ENCODE measurements around the gene PRAMEF13. TPM values are rescaled to one million over a fixed set of nuclear protein-coding genes. Genes with fewer than 3 reads are reported as not detected.
"Not testable (repeated sequence)": the region's sequence is repeated elsewhere in the genome, so short reads cannot be mapped to it uniquely, and the experiment has no call there.

PRAMEF13 gene
- total RNA-seq, 1 experiment from 2014 or later = not detected

GRCh38 chr1:13208712-13209111 is 7.5 kb upstream of the PRAMEF13 start:
- DNase-seq (ENCODE audit: extremely low read depth, low read depth) = not testable (repeated sequence)

- not testable (repeated sequence) for DNase-seq (ENCODE audit: extremely low read depth, low read depth)
These were observed 29.7 kb downstream of the PRAMEF13 start, which contains the start of gene PRAMEF9 for GRCh38 chr1:13171548-13171947. Gene PRAMEF9, plus strand, starts transcription at chr1:13171848. Its CDS starts 3,433 bp downstream, at chr1:13175281.

- DNase-seq (ENCODE audit: extremely low read depth, low read depth) = not testable (repeated sequence)
These were observed 35.7 kb downstream of the PRAMEF13 start, which contains the start of gene HNRNPCL4 for GRCh38 chr1:13165531-13165930. Gene HNRNPCL4, minus strand, starts transcription at chr1:13165631. Its CDS starts 164 bp downstream, at chr1:13165467.

- not testable (repeated sequence) for DNase-seq (ENCODE audit: extremely low read depth, low read depth)
These were observed 45.3 kb downstream of the PRAMEF13 start, which contains the start of gene PRAMEF26 for GRCh38 chr1:13155909-13156308. Gene PRAMEF26, minus strand, starts transcription at chr1:13156009. Its CDS starts 2,914 bp downstream, at chr1:13153095.

Other genes starting within 250 kb of the PRAMEF13 start
- not detected in 2 replicates for gene PRAMEF27, start 144.8 kb downstream of the PRAMEF13 start, total RNA-seq (2014; rRNA removed; shearing (Covaris generic))
- gene HNRNPCL3, start 140.6 kb downstream of the PRAMEF13 start, total RNA-seq (2014; rRNA removed; shearing (Covaris generic)) = not detected in 2 replicates
- not detected in 2 replicates for gene PRAMEF25, start 130.6 kb downstream of the PRAMEF13 start, total RNA-seq (2014; rRNA removed; shearing (Covaris generic))
- not detected in 2 replicates for gene HNRNPCL2, start 84.6 kb downstream of the PRAMEF13 start, total RNA-seq (2014; rRNA removed; shearing (Covaris generic))
- gene PRAMEF26, start 45.4 kb downstream of the PRAMEF13 start, total RNA-seq (2014; rRNA removed; shearing (Covaris generic)) = not detected in 2 replicates
- gene HNRNPCL4, start 35.8 kb downstream of the PRAMEF13 start, total RNA-seq (2014; rRNA removed; shearing (Covaris generic)) = not detected in 2 replicates
- gene PRAMEF9, start 29.6 kb downstream of the PRAMEF13 start, total RNA-seq (2014; rRNA removed; shearing (Covaris generic)) = not detected in 2 replicates
- not detected in 2 replicates for gene PRAMEF18, start 24.7 kb upstream of the PRAMEF13 start, total RNA-seq (2014; rRNA removed; shearing (Covaris generic))
- not detected in 2 replicates for gene PRAMEF5, start 52.8 kb upstream of the PRAMEF13 start, total RNA-seq (2014; rRNA removed; shearing (Covaris generic))
- not detected in 2 replicates for gene PRAMEF8, start 83.7 kb upstream of the PRAMEF13 start, total RNA-seq (2014; rRNA removed; shearing (Covaris generic))
- gene PRAMEF33, start 102.1 kb upstream of the PRAMEF13 start, total RNA-seq (2014; rRNA removed; shearing (Covaris generic)) = not detected in 2 replicates
- not detected in 2 replicates for gene PRAMEF15, start 114.2 kb upstream of the PRAMEF13 start, total RNA-seq (2014; rRNA removed; shearing (Covaris generic))
- not detected in 2 replicates for gene PRAMEF14, start 145.7 kb upstream of the PRAMEF13 start, total RNA-seq (2014; rRNA removed; shearing (Covaris generic))
- gene PRAMEF19, start 170.5 kb upstream of the PRAMEF13 start, total RNA-seq (2014; rRNA removed; shearing (Covaris generic)) = not detected in 2 replicates
- not detected in 2 replicates for gene PRAMEF17, start 188.2 kb upstream of the PRAMEF13 start, total RNA-seq (2014; rRNA removed; shearing (Covaris generic))
- gene PRAMEF20, start 209.0 kb upstream of the PRAMEF13 start, total RNA-seq (2014; rRNA removed; shearing (Covaris generic)) = 0.05 TPM in 1 of 2 replicates, not detected in the other

Measured in NCI-H460 (cell line).